K562 (cell line): Measurements from ENCODE around the gene C13orf46. TPM values are rescaled to one million over a fixed set of nuclear protein-coding genes. Genes with fewer than 3 reads are reported as not detected.
A peak's percentile ranks its signal among the peaks of the same experiment; 100 is the strongest.

Experiments used
- BCL6 ChIP-seq: fragments of 250-450 bp; sonication (Bioruptor Pico); IDR thresholded peaks from 2 replicates; pipeline ENCODE4 v1.4.0; 2020
- CHD7 ChIP-seq: fragments of 200-600 bp; sonication (generic); IDR thresholded peaks from one replicate; pipeline ENCODE4 v1.6.1; 2012; ENCODE audit warnings: mild to moderate bottlenecking, low read depth, low read length, inconsistent platforms
- CTCF ChIP-seq, 3 experiments: IDR thresholded peaks in 2 of 3; conservative IDR thresholded peaks in 1 of 3; 2 replicates each; pipeline ENCODE4 v1.5.1; 2011 to 2012; ENCODE audit warnings: low read length in 3 of 3, mild to moderate bottlenecking in 3 of 3, control low read depth in 2 of 3, improper control_type of control experiment in 1 of 3, inconsistent platforms in 1 of 3, low read depth in 1 of 3, mixed read lengths in 1 of 3, moderate library complexity in 1 of 3; ENCODE audit not compliant: insufficient read depth in 2 of 3
- ETS2 ChIP-seq: IDR thresholded peaks from 2 replicates; pipeline ENCODE4 v1.6.1; 2016; ENCODE audit warnings: borderline replicate concordance, missing genetic modification characterization, mild to moderate bottlenecking, moderate library complexity, missing compliant biosample characterization; ENCODE audit not compliant: poor library complexity, severe bottlenecking
- HBP1 ChIP-seq: fragments of 450-650 bp; formaldehyde crosslinking; IDR thresholded peaks from 2 replicates; pipeline ENCODE4 v1.4.0; 2022; ENCODE audit warnings: missing genetic modification characterization
- HLTF ChIP-seq: fragments of 450-650 bp; IDR thresholded peaks from 2 replicates; pipeline ENCODE4 v1.6.1; 2016
- MIER1 ChIP-seq: fragments of 450-650 bp; IDR thresholded peaks from 2 replicates; pipeline ENCODE4 v1.6.1; 2016; ENCODE audit warnings: antibody characterized with exemption, mild to moderate bottlenecking, low read depth
- PPARD ChIP-seq: fragments of 250-450 bp; sonication (Bioruptor Pico); IDR thresholded peaks from 2 replicates; pipeline ENCODE4 v1.8.0; 2022; ENCODE audit warnings: inconsistent platforms, mild to moderate bottlenecking, moderate library complexity
- STAG1 ChIP-seq: sonication (generic); formaldehyde crosslinking; IDR thresholded peaks from 2 replicates; pipeline ENCODE4 v1.5.0; 2020; ENCODE audit warnings: missing genetic modification reagents, borderline replicate concordance
- ZBTB34 ChIP-seq: fragments of 250-450 bp; sonication (Bioruptor Pico); IDR thresholded peaks from 2 replicates; pipeline ENCODE4 v1.8.0; 2021; ENCODE audit warnings: mild to moderate bottlenecking, moderate library complexity
- ZNF717 ChIP-seq: fragments of 250-450 bp; sonication (Bioruptor Pico); IDR thresholded peaks from 2 replicates; pipeline ENCODE4 v1.5.0; 2021
- polyA plus RNA-seq, 8 experiments: library from polyadenylated mRNA; depleted of rRNA in 4 of 8; stranded (reverse) in 5 of 8; unstranded in 3 of 8; fragments of >200 nt; fragmentation: Nextera tagmentation in 2 of 8; fragmentation: Illumina TruSeq in 1 of 8; extraction: Ambion mirVana in 2 of 8; extraction: Trizol in 1 of 8; gene quantifications; 2 replicates each; pipeline versions ENCODE4 v1.2.1 to v1.2.3, GENCODE V29; 2011 to 2014; ENCODE audit warnings: inconsistent platforms in 1 of 8, missing spikeins in 1 of 8
- total RNA-seq, 7 experiments: library from RNA; depleted of rRNA in 6 of 7; stranded (reverse); fragments of >200 nt in 6 of 7; fragmentation: Illumina TruSeq in 2 of 7; extraction: Trizol in 2 of 7; gene quantifications; 2 replicates each; pipeline versions ENCODE4 v1.2.1 to v1.2.3, GENCODE V29; 2011 to 2021; ENCODE audit warnings: low replicate concordance in 1 of 7

Gene C13orf46
- total and polyA plus RNA-seq, 9 of the 15 experiments (the other 6 are each of a cell fraction or from before 2014, with no cell fraction given): 0.04 to 0.24 (median 0.05) TPM; not detected in 4

GRCh38 chr13:113951246-113951999 is 22.5 kb downstream of the C13orf46 start (continued):
- TF ChIP-seq CHD7: no peak
- no peak for TF ChIP-seq PPARD (CRISPR knock-in tag)
- no peak for TF ChIP-seq BCL6 (CRISPR knock-in tag)
- TF ChIP-seq ETS2: no peak
- TF ChIP-seq MIER1: peak; percentile 49; the same call in 1 of the 2 replicates
- no peak for TF ChIP-seq ZBTB34
- TF ChIP-seq CTCF (IDR thresholded peaks at IDR 0.05 in 2 of 3, conservative IDR thresholded peaks at IDR 0.05 in 1 of 3; ENCODE audit: insufficient read depth in 2 of 3, low read depth in 1 of 3, low read length in 3 of 3): peak; percentile 82 to 86 (median 83)
- no peak for TF ChIP-seq ZNF717 (CRISPR knock-in tag)
- TF ChIP-seq STAG1: peak; percentile 90; the same call in 1 of the 2 replicates
- TF ChIP-seq HLTF: no peak
- no peak for TF ChIP-seq HBP1 (CRISPR knock-in tag)
